GM08714 (cell line): ENCODE measurements around the gene PTGFR.

ENCODE experiments used
- H3K4me3 ChIP-seq: fragments of 200-500 bp; sonication (Bioruptor generic); 2 replicates; pipeline ENCODE4 v1.5.1; 2014; ENCODE audit warnings: mild to moderate bottlenecking, low read length, inconsistent platforms
- ZNF274 ChIP-seq: IDR thresholded peaks from 2 replicates; pipeline ENCODE4 v1.6.1; 2012; ENCODE audit warnings: mild to moderate bottlenecking, low read depth, low read length

Gene PTGFR

GRCh38 chr1:78490861-78491450, at the start of gene PTGFR:
Gene PTGFR, plus strand, starts transcription at chr1:78490974. Its CDS starts 1,770 bp downstream, at chr1:78492744.
- TF ChIP-seq ZNF274, result no peak
- no peak within 1 kb of the TSS for H3K4me3 ChIP-seq

- H3K4me3 ChIP-seq, result no peak overlapping the region
- no peak for TF ChIP-seq ZNF274
These were observed 48.9 kb upstream of the PTGFR start for GRCh38 chr1:78441921-78442320.

- no peak for TF ChIP-seq ZNF274
These were observed 43.7 kb upstream of the PTGFR start for GRCh38 chr1:78447086-78447485.

DNA sequence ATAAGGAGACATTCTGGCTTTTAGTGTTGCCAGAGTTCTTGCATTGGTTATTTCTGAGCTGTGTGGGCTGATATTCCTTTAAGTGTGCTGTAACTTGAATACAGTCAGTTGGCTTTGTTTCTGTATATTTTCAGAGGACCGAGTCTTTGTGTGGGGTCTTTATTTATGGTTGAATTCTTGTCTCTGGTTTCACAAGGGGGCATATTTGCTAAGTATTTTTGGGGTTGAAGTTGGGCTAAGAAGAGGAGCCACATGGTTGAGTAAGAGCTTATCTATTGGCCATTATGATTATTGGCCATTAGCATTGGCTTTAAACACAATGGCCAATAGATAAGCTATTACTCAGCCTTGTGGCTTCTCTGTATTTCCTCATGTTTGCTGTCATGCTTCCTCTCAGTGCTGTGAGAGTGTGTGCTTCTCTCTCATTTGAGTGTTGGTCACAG, 26.3 kb upstream of the PTGFR start:
- no peak overlapping the region for H3K4me3 ChIP-seq
- no peak for TF ChIP-seq ZNF274

More at GRCh38 chr1:78447086-78447485, 43.7 kb upstream of the PTGFR start:
- no peak overlapping the region for H3K4me3 ChIP-seq

- TF ChIP-seq ZNF274, result no peak
- no peak overlapping the region for H3K4me3 ChIP-seq
These were observed 25.6 kb upstream of the PTGFR start for GRCh38 chr1:78465143-78465542.

DNA sequence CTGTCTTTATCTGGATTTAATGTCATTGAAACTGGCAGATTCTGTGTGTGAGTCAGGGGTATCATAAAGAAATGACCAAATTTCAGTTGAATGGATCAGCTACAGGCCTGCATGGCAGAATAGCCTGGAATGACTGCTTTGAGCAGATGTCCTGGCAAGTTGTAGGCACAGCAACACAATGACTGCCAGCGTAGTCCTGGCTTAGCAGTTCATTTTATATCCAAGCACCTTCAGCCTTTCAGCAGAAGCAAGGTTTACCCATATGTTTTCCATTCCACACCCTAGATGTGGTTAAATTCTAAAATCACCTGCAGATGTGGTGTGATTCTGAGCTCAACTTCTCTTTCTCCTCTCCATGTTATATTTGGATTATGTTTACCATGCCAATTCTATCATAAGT, 22.3 kb upstream of the PTGFR start:
- no peak overlapping the region for H3K4me3 ChIP-seq
- TF ChIP-seq ZNF274, result no peak

DNA sequence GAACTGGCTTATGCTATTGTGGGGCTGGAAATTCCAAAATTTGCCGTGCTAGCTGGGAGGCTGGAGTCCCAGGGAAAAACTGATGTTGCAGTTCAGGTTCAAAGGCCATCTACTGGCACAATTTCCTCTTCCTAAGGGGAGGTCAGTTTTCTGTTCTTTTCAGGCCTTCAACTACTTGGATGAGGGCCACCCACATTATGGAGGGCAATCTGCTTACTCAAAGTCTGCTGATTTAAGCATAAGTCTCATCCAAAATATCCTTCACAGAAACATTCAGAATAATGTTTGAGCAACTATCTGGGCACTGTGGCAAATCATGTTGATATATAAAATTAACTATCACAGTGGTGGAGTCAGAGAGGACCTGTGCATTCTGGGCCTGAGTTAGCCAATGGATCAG, 21.2 kb upstream of the PTGFR start:
- H3K4me3 ChIP-seq, result no peak overlapping the region
- TF ChIP-seq ZNF274, result no peak

DNA sequence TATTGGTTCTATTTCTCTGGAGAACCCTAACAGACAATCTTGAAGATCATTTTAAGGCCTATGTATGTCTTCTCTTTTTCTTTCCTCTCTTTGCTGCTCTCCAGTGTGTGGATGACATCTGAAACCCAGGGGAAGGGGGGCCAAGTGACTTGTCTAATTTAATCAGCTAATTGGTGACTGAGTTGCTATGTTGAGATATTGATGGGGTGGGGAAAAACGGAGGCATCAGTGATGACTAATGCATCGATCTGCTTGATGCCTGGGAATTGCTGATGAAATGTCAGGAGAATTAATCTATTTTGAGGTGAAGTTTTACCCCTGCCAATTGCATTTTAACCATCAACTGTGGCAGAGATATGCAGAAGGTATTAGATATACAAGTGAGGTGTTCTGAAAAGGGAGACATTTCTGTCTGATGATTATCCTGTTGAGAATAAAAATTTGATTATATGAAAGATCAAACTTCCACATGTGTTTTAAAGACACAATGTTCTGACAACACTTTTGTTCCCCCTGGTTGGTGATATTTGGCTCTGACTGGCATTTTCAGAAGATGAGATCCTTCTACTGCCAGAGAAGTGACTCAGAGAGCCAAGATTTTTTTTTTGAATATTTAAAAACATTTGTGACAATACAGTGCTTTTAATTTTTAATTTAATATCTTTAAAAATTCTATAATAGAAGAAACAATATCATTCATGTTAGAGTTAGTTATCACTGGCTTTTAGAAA, 18.7 kb upstream of the PTGFR start:
- no peak overlapping the region for H3K4me3 ChIP-seq
- no peak for TF ChIP-seq ZNF274

- H3K4me3 ChIP-seq, result no peak overlapping the region
- TF ChIP-seq ZNF274, result no peak
These were observed 17.8 kb upstream of the PTGFR start for GRCh38 chr1:78472851-78473496.

GRCh38 chr1:78474092-78474491, 16.7 kb upstream of the PTGFR start:
- no peak for TF ChIP-seq ZNF274
- no peak overlapping the region for H3K4me3 ChIP-seq

DNA sequence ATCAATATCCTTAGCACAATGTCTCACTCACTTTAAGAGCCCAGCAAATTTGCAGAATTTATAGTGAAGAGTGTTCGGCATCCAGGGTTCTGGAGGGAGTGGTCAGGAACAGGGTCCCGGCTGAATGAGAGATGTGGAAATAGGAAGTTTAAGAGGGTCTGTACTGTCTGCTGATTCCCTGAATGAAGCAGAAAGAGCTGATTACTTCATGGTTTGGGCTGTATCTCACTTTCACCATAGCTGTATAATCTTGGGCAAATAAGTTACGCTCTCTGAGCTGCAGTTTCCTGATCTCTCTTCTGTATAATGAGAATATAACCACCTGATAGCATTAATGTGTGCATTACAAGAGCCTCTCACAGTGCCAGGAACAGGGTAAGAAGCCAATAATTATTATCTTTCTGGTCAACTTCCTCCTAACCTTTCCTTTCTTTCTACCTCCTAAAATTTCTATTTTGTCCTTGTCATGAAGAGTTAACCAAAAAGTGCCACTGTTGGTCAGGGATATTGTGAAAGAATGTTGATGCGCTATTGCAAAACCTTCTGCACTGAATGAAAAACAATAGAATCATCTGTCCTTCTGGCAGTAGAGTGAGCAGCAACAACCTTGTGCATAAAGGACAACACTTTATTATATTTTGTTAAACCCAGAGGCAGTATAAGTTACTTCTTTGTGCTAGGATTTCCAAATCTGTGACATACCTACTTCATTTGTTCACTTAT, 14.7 kb upstream of the PTGFR start:
- H3K4me3 ChIP-seq, result no peak overlapping the region
- no peak for TF ChIP-seq ZNF274

DNA sequence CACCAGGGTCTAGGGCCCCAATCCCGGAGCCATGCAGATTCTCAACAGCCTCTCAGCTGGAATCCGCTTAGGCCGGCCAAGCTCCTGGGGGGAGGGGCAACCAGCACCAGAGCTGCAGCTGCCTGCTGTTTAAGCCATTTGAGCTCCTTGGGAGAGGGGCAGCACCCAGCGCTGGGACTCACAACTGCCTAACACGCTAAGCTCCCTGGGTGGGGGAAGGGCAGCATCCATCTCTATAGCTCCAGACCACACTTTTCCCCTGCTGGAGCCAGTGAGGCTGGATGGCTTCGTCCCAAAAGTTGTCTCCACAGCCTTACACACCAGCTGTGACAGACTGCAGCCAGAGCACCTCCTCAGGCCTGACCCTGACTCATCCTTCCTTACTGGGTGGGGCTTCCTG, 6.9 kb upstream of the PTGFR start:
- H3K4me3 ChIP-seq, result no peak overlapping the region
- no peak for TF ChIP-seq ZNF274

DNA sequence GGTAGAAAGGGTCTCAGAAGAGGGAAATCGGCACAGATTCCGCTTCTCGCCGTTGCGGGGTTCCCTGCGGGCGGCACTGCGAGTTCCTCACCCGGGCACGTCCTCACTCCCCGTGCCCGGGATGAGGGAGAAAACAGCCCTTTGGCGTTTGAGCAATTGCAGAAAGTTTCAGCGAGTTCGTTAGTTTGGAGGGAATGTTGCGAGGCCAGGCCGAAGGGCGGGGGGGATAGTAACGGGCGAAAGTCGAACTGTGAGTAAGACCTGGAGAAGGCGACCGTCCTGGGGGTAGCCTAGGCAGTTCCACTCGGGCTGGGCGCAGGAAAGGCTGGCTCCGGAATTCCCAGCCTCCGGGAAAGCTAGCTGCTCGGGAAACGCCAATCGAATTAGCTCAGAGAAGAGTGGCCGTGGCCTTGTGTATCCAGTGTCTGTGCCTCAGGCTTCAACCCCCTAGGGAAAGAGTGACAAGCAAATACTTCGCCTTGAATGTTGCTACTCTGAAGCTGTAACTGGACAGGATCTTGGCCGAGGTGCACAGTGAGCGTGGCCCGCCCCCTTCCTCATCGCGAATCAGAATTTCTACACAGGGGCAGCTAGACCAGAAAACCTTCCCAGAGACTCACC, 787 bp downstream of the PTGFR start:
- no peak for TF ChIP-seq ZNF274
- no peak overlapping the region for H3K4me3 ChIP-seq

GRCh38 chr1:78492386-78492950, 1.7 kb downstream of the PTGFR start:
- no peak overlapping the region for H3K4me3 ChIP-seq
- TF ChIP-seq ZNF274, result no peak
